ENCODE results near the gene SDF4. TPM values are rescaled to one million over a fixed set of nuclear protein-coding genes. Genes with fewer than 3 reads are reported as not detected.

The SDF4 gene
- total and polyA plus RNA-seq, 2 of the 8 experiments (the other 6 are each of a cell fraction or from before 2014, with no cell fraction given): 45.5 to 75.6 TPM

DNA sequence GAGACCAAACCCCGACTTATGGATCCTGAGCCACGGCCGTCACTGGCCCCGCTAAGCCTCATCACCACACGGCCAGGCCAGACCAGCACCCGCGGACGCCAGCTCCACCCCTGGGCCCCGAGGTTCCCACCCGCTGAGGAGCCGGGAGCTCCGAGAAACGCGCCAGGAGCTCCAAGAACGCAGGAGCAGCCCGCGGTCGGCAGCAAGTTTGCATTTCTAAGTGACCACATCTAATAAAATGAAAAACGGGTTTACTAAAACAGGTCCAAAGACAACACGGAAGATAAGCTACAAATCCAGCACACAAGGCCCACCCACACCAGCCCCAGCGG, 22.8 kb upstream of the SDF4 start:
- DNase-seq (ENCODE audit: low read depth in 1 of 2, low spot score in 2 of 2): no peak

More for the DNA sequence above, 22.8 kb upstream of the SDF4 start:
- no peak overlapping the region for H3K23ac ChIP-seq (ENCODE audit: insufficient read length)
- no peaks in the 10 kb centered on the region for H3K23me2 ChIP-seq (ENCODE audit: low read depth, low read length)
- no peak overlapping the region for H3K18ac ChIP-seq (ENCODE audit: extremely low read depth, low read length)
- TF ChIP-seq CHD1 (IDR thresholded peaks at IDR 0.05; ENCODE audit: low read depth, low read length): no peak
- no peak for TF ChIP-seq CREB1 (IDR thresholded peaks at IDR 0.05)
- no peak for TF ChIP-seq RFX5 (IDR thresholded peaks at IDR 0.05; ENCODE audit: borderline replicate concordance, low read depth, low read length)
- no peak for TF ChIP-seq POU5F1 (IDR thresholded peaks at IDR 0.05; ENCODE audit: low read depth, low read length)
- TF ChIP-seq, protein P1, sequence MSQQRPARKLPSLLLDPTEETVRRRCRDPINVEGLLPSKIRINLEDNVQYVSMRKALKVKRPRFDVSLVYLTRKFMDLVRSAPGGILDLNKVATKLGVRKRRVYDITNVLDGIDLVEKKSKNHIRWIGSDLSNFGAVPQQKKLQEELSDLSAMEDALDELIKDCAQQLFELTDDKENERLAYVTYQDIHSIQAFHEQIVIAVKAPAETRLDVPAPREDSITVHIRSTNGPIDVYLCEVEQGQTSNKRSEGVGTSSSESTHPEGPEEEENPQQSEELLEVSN (IDR thresholded peaks at IDR 0.05): no peak
- no peak for TF ChIP-seq GABPA (IDR thresholded peaks at IDR 0.05; ENCODE audit: borderline replicate concordance, insufficient read depth, low read length)
- TF ChIP-seq SIX5 (IDR thresholded peaks at IDR 0.05; ENCODE audit: low read depth, low read length): no peak
- TF ChIP-seq JUND (IDR thresholded peaks at IDR 0.05; ENCODE audit: low read length): no peak
- no peak for TF ChIP-seq JUN (IDR thresholded peaks at IDR 0.05; ENCODE audit: low read depth, low read length)
- no peak for TF ChIP-seq BCL11A (IDR thresholded peaks at IDR 0.05; ENCODE audit: low read depth in 2 of 2, low read length in 2 of 2)
- no peak overlapping the region for H3K56ac ChIP-seq (replicated peaks; ENCODE audit: insufficient read length, low read depth, low read length)
- no peaks in the 10 kb centered on the region for H3K27me3 ChIP-seq (replicated peaks in 1 of 4; ENCODE audit: control insufficient read depth in 3 of 4, extremely low read depth in 1 of 4, insufficient read depth in 3 of 4, low read length in 3 of 4)
- H4K20me1 ChIP-seq (replicated peaks in 1 of 2; ENCODE audit: control insufficient read depth in 1 of 2, insufficient read depth in 2 of 2, low read length in 2 of 2): peaks cover 4 to 17% of the 10 kb centered on the region in 2 experiments
- peaks cover 8% of the 10 kb centered on the region for H3K79me1 ChIP-seq (ENCODE audit: low read depth, low read length)
- no peak overlapping the region for H2AFZ ChIP-seq (ENCODE audit: low read length)
- POLR2A ChIA-PET (ENCODE audit: partially characterized antibody): no interaction called here
- peaks cover 0 to 5% of the 10 kb centered on the region in 2 experiments; a peak in 1 of 4 replicates for H3K79me2 ChIP-seq (ENCODE audit: control insufficient read depth in 1 of 2, insufficient read depth in 2 of 2, low read length in 2 of 2)
- H3K14ac ChIP-seq (ENCODE audit: insufficient read length): no peak overlapping the region
- peak overlapping the region; percentile 68; the same call in 1 of the 2 replicates for H4K8ac ChIP-seq (ENCODE audit: extremely low read depth, insufficient read depth, low read length)
- H3K9me3 ChIP-seq (ENCODE audit: insufficient read depth in 2 of 2, low read depth in 1 of 2, low read length in 1 of 2): no peaks in the 10 kb centered on the region
- H3K4me3 ChIP-seq (ENCODE audit: extremely low read depth in 1 of 4, insufficient read depth in 2 of 4, low read depth in 3 of 4, low read length in 4 of 4): no peak overlapping the region
- H2BK5ac ChIP-seq (ENCODE audit: low read depth, low read length): no peak overlapping the region
- no peak overlapping the region for H3K4me2 ChIP-seq (ENCODE audit: insufficient read depth in 1 of 2, low read depth in 2 of 2, low read length in 2 of 2)
- H3K4ac ChIP-seq (replicated peaks; ENCODE audit: insufficient read length, low read depth, low read length): no peak overlapping the region
- WGBS, 2 experiments (ENCODE audit: extremely low coverage in 1 of 2, insufficient coverage in 1 of 2, insufficient read length in 1 of 2, insufficient replicate concordance in 2 of 2, low coverage in 1 of 2, low lambda C conversion rate in 2 of 2, missing lambda C conversion rate in 1 of 2): 95% methylated on average over 21 of the region's 21 CpGs; no CpG with 5 or more reads in 1 of the 2 experiments
- H2AK5ac ChIP-seq (ENCODE audit: low read depth, low read length): no peak overlapping the region
- H4K5ac ChIP-seq (ENCODE audit: insufficient read length, low read depth, low read length): no peak overlapping the region
- peaks cover 0 to 32% (median 17%) of the 10 kb centered on the region in 4 experiments; a peak in 7 of 8 replicates for H3K36me3 ChIP-seq (ENCODE audit: control insufficient read depth in 2 of 4, insufficient read depth in 4 of 4, low read length in 3 of 4)
- no peak overlapping the region for H2BK20ac ChIP-seq (ENCODE audit: low read length)
- H3K27ac ChIP-seq (ENCODE audit: low read depth, low read length): no peak overlapping the region
- H2BK12ac ChIP-seq (ENCODE audit: low read depth, low read length): no peak overlapping the region
- H2BK120ac ChIP-seq (replicated peaks; ENCODE audit: low read depth, low read length): no peak overlapping the region
- CTCF ChIA-PET (ENCODE audit: partially characterized antibody): interaction anchor here (0.7 to 1.7 kb wide), 6 partner anchors 9 to 133 kb away, joined by 3 to 7 read pairs (median 4); no protein-coding TSS in a partner anchor
- FAIRE-seq: no peak
- H3K4me1 ChIP-seq (replicated peaks in 1 of 4; ENCODE audit: control insufficient read depth in 3 of 4, insufficient read depth in 4 of 4, low read length in 3 of 4): peaks cover 0 to 14% (median 8%) of the 10 kb centered on the region in 4 experiments; a peak in 6 of 7 replicates
- no peak overlapping the region for H4K91ac ChIP-seq (replicated peaks; ENCODE audit: insufficient read length, low read length)
- no peak overlapping the region for H3K9ac ChIP-seq (replicated peaks in 1 of 4; ENCODE audit: extremely low read depth in 1 of 4, low read depth in 3 of 4, low read length in 3 of 4)
- no peak overlapping the region for H2BK15ac ChIP-seq (ENCODE audit: low read length)

All from H1 (cell line).